Superior temporal gyrus (tissue), 1 donor: Measurements from ENCODE around the gene LRPPRC.
A peak's percentile ranks its signal among the peaks of the same experiment; 100 is the strongest.
"Not testable (repeated sequence)": the region's sequence is repeated elsewhere in the genome, so short reads cannot be mapped to it uniquely, and the experiment has no call there.

Source experiments
- DNase-seq: peaks from one replicate; pipeline ENCODE4 v3.0.0-alpha.2; 2016; ENCODE audit errors: extremely low spot score

LRPPRC gene

DNA sequence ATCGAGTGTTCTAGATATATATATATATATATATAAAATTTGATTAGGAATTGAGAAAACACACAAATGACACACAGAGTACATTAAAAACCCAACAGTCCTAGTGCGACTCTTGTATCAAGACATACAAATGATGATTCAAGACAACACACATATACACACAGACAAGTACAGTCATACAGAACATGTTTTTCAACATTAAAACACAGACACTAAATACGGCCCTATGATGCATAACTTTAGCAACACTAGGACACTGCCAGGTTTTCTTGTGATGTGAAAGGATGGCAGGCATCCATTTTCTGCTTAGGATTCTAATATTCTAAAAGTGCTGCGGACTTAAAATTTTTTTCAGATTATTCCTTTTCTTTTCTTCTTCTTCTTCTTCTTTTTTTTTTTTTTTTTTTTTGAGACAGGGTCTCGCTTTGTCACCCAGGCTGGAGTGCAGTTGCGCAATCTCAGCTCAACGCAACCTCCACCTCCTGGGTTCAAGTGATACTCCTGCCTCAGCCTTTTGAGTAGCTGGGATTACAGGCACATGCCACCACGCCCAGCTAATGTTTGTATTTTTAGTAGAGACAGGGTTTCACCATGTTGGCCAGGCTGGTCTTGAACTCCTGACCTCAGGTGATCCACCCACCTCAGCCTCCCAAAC is 84.5 kb downstream of the LRPPRC start:
- DNase-seq, result not testable (repeated sequence)

DNA sequence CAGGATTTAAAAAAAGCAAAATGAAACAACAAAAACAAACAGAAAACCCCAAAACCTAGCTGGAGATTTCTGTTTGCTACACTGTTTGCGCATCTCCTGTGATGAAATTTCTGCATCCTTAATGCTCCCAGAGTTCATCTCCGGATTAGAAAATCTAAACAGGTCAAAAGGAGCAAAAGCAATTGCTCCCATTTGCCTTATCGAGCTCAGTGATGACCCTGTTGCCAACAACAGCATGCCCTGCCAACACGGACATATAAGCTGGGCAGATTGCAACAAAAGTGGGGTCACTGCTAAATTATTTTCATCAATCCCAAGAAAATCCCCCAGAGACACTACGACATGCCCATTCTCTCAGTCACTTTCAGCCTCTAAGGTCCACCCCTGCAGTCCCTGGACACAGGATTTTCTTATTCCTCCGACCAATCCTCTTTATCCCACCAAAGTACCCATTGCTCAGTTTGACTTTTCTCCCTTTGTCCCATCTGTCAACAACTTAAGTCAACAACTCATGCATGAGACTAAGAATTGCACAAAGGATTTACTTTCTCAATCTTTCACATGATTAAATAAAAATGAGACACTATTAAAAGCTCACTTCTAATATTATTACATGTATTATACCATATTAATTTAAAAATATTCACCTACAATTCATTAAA is 89.2 kb downstream of the LRPPRC start:
- DNase-seq, result no peak

DNA sequence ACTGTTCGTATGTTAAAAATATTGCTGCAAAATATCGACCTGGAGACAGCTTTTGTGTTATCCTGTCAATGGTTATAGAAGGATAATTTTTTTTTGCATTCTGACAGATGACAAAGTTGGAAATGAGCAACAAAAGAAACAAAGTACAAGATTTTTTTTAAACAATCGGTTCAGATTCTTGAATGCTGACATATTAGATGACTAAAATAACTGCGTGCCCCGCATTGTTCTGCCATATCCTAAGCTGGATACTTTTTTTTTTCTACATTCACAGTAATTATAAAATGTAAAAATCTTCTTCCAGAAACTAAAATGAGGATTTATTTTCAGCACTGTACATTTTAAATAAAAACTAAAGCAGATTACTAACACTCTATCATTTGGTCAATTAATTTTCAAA is 89.9 kb downstream of the LRPPRC start:
- no peak for DNase-seq

- no peak for DNase-seq
Observed at GRCh38 chr2:43905371-43905803, 90.4 kb downstream of the LRPPRC start.

DNA sequence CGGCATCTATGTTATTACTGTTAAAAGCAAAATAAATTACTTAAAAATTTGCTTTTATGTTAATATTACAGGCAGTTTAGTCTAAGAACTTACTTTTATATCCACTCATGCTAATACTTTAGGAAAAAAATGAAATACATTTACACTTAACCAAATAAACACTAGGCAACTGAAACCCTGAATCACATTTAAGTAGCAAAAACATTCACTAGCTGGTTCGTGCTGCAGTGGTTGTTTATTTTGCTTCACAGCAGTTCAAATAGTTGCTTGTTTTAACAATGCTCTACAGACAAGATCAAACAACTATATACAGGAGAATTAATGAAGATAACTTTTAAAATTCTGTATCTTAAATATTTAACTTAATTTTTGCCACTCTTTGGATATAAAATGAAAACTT is 96.2 kb downstream of the LRPPRC start:
- no peak for DNase-seq

DNA sequence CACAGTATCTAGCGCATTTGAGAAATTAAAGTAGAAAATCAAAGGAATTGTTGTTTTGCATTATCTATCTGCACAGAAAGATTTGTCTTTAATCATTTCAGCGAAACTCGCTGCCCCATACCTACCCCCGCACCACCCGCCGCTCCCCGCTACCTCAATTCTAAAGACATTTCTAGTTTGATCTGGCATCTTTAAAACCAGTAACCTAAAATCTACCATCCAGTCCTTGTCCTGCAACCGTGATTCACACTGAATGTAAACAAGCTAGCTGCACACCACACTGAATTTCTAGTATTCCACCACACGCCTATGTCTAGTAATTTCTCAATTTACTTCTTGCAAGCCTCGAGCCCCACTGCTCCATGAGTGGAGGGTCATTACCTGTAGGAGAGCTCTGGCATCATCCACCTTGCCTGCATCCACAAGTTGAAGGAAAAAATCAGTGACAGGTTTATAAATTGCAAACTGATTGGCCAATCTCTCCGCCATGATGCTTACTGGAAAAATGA is 96.9 kb downstream of the LRPPRC start:
- no peak for DNase-seq

GRCh38 chr2:43898134-43898837 is 97.5 kb downstream of the LRPPRC start:
- DNase-seq, result peak; percentile 32

DNA sequence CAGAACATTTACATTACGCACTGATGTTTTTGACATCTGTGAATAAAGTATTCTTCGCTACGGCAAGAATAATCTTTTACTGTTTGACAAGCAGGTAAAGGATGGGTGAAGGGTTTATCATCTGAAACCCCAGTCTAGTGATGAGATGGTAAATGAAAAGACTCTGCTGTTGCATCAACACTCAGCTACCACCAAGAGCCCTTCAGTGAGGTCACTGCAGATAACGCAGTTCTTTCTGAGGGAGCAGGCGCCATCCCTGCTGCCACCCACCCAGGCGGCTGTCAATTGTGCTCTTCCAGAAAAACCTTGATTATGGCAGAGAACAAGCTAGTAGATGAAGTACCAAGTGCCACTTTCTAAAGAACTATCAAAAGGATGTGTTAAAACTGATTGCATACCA is 98.3 kb downstream of the LRPPRC start:
- DNase-seq, result no peak

DNA sequence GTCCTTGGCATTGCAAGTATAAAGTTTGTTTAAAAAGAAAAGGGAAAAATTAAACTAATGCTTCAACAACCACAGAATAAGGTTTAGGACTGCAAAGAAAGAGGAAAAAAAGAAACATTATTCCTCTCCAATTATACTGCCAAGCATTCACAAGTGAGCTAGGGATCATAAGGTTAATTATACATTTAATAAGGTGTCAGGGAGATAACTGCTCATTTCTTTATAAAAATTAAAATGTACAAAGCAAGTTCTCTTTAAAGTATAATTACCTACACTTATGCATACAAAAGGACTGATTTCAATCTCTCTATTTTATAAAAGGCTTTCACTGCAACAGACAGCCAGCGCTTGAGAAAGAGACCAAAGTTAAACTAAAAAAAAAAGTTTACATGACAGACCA is 98.9 kb downstream of the LRPPRC start:
- DNase-seq, result no peak

DNA sequence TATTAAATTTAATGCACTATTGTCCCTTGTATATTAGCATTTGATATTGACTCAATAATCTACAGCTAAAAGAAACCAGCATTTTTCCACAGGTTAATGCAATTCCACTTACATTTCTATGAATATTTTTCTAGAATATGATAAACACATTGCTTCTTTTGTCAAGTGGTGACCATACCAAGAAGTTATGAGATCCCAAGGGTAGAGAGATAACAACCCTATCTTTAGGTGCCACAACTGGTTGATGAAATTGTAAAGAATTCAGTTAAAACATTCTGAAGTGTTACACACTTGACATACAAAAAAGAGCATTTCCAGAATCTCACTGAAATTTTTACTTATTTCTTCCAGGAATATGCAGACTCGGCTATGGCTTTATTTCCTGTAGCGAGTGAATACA is 101.0 kb downstream of the LRPPRC start:
- no peak for DNase-seq

DNA sequence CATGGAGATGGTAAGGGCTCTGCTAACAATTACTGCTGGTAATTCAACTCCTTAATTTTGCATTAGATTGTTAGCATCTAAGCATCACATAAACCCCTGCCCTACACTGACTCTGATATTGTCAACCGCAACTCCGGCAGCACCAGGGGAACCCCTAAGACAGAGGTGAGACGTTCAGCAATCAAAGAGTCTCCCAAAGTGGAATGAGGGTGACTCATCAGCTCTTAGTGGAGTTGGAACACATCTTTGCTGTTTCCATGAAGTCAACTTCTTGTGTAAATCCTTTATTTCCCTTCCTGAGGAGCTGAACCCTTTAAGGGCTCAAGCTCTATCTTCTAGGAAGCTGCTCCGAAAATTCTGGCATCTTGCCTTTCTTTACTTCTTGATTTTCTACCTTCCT is 104.9 kb downstream of the LRPPRC start:
- no peak for DNase-seq

GRCh38 chr2:43889416-43889815 is 106.4 kb downstream of the LRPPRC start:
- no peak for DNase-seq

DNA sequence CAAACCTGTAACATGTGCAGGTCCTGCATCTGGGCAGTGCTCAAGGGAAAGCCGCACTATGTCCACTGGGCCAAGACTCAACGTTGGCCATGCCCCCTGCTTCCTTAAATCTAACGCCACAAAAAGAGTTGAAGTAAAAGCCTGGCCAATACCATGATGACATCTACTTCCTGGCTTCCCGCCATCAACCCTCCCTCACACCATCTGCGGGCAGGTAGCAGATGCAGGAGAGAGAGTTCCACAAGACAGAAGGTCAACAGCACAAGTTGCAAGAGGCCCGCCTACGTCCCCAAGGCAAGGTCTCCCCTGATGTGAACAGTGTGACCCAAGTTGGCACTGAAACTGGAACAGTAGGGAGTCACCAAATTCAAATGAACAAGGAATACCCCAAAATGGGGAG is 108.6 kb downstream of the LRPPRC start:
- DNase-seq, result no peak

DNA sequence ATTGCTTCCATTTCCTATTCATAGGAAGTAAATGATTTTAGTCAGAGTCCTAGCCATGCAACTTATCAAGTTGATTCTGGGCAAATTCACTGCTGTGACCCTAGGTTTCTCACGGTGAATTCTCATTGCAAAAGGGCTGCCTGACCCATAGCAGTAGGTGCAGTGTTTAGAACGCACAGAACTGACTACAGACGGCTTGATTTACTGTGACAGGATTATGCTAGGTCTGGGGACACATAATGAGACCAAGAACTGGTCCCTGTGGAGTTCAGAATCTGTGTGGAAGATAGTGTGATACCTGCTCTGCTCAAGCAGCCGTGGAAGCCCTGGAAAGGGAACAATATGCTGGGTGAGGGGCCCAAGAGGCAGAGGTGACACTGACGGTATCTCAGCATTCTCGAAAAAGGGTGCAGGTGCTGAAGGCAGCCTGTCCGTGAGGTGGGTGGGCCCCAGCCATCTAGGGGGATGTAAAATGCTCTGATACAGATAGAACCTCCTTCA is 110.6 kb downstream of the LRPPRC start:
- no peak for DNase-seq

GRCh38 chr2:43884689-43885088 is 111.1 kb downstream of the LRPPRC start:
- DNase-seq, result no peak

GRCh38 chr2:43882312-43882711 is 113.5 kb downstream of the LRPPRC start:
- no peak for DNase-seq

- no peak for DNase-seq
Observed at GRCh38 chr2:43880952-43881351, 114.8 kb downstream of the LRPPRC start.

DNA sequence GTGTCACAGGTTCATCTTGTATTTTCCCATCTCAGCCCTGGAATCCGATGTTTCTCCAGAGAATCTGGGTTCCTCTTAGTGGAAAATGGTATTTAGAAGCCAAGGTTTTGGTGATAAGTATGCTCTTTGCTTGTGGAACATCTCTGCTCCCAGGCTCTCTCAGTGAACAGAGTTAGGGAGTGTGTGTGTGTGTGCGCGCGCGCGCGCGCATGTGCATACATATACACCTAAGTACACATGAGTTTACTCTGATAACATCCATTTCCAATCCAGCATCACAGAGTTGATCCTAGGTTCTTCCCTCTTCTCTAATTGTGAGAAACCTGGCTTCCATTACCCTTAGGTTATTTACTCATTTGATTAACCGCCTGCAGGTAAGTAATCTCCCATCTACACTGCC is 115.3 kb downstream of the LRPPRC start:
- no peak for DNase-seq

GRCh38 chr2:43879261-43879660 is 116.5 kb downstream of the LRPPRC start:
- DNase-seq, result no peak

DNA sequence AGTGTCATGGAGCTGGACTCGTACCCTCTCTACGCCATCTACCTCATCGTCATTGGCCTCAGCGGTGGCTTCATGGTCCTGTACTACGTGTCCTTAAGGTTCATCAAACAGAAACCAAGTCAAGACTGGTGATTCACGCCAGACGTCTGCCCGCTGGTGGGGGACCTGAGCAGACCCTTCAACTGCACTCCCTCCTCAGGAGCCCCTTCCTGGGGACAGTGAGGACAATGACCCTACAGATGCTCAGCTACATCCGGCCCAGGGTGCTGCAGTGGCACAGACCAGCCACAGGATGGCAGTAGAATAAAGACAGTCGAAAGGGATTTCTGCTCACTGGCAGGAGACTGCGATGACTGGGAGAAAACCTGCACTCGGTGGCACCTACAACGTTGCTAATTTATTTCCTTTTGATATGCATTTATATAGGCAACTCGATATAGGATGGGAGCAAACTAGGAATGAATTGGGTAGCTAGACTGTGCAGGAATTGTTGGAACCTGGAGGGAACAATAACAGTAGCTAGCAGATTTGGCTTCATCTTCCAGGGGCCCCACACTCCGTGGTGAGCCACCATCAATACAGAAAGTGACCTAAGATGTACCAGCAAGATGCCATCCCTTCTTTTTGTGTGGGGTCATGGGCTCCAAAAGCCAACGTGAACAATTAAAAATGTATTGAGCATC is 117.9 kb downstream of the LRPPRC start:
- peak; percentile 83 for DNase-seq

DNA sequence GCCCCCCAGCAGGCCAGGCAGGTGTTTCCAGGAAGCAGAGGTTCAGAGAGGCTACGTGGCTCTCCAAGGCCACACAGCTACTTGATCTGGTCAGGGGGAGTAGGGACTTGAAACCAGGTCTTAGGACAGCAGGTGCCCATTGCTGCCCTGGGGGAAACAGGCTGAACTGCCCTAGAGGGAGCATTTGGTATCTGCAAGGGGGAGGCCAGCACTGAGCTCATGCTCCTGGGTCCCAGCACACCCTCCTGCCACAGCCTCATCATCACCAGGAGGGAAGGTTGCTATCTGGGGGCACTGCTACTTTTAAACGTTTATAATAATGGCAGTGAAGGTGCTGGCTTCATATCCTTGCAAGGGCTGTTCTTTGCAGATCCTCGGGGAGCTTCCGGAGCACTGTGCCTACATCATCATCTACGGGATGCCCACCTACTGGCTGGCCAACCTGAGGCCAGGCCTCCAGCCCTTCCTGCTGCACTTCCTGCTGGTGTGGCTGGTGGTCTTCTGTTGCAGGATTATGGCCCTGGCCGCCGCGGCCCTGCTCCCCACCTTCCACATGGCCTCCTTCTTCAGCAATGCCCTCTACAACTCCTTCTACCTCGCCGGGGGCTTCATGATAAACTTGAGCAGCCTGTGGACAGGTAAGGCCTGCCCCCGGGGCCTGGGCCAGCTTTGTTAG is 120.9 kb downstream of the LRPPRC start:
- no peak for DNase-seq

GRCh38 chr2:43872151-43872550 is 123.6 kb downstream of the LRPPRC start:
- DNase-seq, result no peak
